Tibial artery (tissue), 4 donors: ENCODE measurements around the gene GGCX.

ENCODE experiments used
- DNase-seq, 2 donors: peaks; one replicate each; pipeline ENCODE4 v3.0.0-alpha.2; 2019
- H3K27ac ChIP-seq, 2 donors: fragments of 200-600 bp; sonication (generic) in 1 of 2; 1 replicate in 1 of 2; 2 replicates in 1 of 2; pipeline ENCODE4 v1.5.1; 2018 to 2019; ENCODE audit warnings: mild to moderate bottlenecking in 1 of 2
- H3K27me3 ChIP-seq, 2 donors: fragments of 200-600 bp; sonication (generic) in 1 of 2; one replicate each; pipeline versions ENCODE4 v1.5.1 to v1.6.0; 2016 to 2019
- H3K36me3 ChIP-seq, 3 donors: fragments of 200-600 bp; sonication (generic) in 2 of 3; one replicate each; pipeline ENCODE4 v1.5.1; 2016 to 2019; ENCODE audit warnings: mild to moderate bottlenecking in 2 of 3
- H3K4me1 ChIP-seq, 4 donors: fragments of 200-600 bp; sonication (generic) in 2 of 4; 1 replicate in 3 of 4; 2 replicates in 1 of 4; pipeline ENCODE4 v1.5.1; 2016 to 2019
- H3K4me3 ChIP-seq, 2 donors: fragments of 200-600 bp; sonication (generic) in 1 of 2; 1 replicate in 1 of 2; 2 replicates in 1 of 2; pipeline ENCODE4 v1.5.1; 2018 to 2019; ENCODE audit warnings: mild to moderate bottlenecking in 2 of 2
- H3K9me3 ChIP-seq, 3 donors: fragments of 200-600 bp; sonication (generic) in 1 of 3; one replicate each; pipeline ENCODE4 v1.5.1; 2016 to 2019
- intact Hi-C: fragments of 100-400 bp; cut with DNase I; formaldehyde crosslinking; loops from one replicate; pipeline ENCODE4 v1.15.0; 2023; ENCODE audit warnings: low total_unique reads
- TF ChIP-seq, protein P1 (sequence below), 2 experiments: fragments of 200-600 bp in 1 of 2; fragments of 450-650 bp in 1 of 2; IDR thresholded peaks; one replicate each; pipeline ENCODE4 v1.5.1; 2017 to 2019; ENCODE audit warnings: antibody characterized with exemption in 2 of 2, mild to moderate bottlenecking in 1 of 2, moderate library complexity in 1 of 2

GGCX gene

GRCh38 chr2:85585781-85586105 is 24.4 kb upstream of the GGCX start:
- no peaks in the 10 kb centered on the region for H3K9me3 ChIP-seq
- no peaks in the 10 kb centered on the region for H3K27me3 ChIP-seq
- intact Hi-C loops = no loop called here
- TF ChIP-seq, protein P1, sequence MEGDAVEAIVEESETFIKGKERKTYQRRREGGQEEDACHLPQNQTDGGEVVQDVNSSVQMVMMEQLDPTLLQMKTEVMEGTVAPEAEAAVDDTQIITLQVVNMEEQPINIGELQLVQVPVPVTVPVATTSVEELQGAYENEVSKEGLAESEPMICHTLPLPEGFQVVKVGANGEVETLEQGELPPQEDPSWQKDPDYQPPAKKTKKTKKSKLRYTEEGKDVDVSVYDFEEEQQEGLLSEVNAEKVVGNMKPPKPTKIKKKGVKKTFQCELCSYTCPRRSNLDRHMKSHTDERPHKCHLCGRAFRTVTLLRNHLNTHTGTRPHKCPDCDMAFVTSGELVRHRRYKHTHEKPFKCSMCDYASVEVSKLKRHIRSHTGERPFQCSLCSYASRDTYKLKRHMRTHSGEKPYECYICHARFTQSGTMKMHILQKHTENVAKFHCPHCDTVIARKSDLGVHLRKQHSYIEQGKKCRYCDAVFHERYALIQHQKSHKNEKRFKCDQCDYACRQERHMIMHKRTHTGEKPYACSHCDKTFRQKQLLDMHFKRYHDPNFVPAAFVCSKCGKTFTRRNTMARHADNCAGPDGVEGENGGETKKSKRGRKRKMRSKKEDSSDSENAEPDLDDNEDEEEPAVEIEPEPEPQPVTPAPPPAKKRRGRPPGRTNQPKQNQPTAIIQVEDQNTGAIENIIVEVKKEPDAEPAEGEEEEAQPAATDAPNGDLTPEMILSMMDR (IDR thresholded peaks at IDR 0.05) = no peak
- H3K36me3 ChIP-seq = peaks cover 0 to 7% (median 0%) of the 10 kb centered on the region in 3 donors
- no peak for DNase-seq
- peaks cover 0 to 61% (median 31%) of the 10 kb centered on the region in 4 donors for H3K4me1 ChIP-seq
- peak overlapping the region in 1 of 2 donors; percentile 83 for H3K4me3 ChIP-seq
- H3K27ac ChIP-seq = peak overlapping the region; percentile 82 to 84

- intact Hi-C loops = no loop called here
- H3K4me1 ChIP-seq = peaks cover 0 to 57% (median 28%) of the 10 kb centered on the region in 4 donors
- DNase-seq = no peak
These were observed 23.8 kb upstream of the GGCX start for GRCh38 chr2:85584857-85585780.

DNA sequence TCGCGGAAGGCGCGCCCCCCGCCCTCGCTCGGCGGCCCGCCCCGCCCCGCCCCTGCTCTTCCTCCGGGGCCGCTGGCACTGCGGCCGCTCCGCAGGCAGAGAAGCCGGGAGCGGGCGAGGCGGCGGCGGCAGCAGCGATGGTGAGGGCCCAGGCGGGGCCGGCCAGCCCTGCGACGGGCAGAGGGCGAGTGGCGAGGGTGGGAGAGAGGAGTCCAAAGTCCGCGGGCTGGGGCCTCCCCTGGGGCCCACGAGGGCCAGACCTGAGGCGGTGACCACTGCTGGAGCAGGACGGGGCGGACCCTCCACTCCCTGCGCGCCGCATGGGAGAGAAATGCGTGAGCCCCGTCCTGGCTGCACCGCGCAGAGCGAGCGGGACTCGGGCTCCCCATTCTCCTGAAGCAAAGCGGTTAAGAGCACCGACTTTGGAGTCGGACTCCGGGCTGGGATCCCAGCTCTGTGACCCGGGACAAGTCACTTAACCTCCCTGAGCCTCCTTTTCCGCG is 23.1 kb upstream of the GGCX start, which contains the start of gene VAMP5:
Gene VAMP5 (plus strand): TSS at position 78 of the 503 bp plus-strand sequence. CDS start 60 bp downstream, at position 138.
- TF ChIP-seq, protein P1 (IDR thresholded peaks at IDR 0.05) = no peak
- peak within 1 kb of the TSS; percentile 82 to 84 for H3K27ac ChIP-seq
- peaks cover 0 to 7% (median 0%) of the 10 kb centered on the region in 3 donors for H3K36me3 ChIP-seq
- no peaks in the 10 kb centered on the region for H3K9me3 ChIP-seq
- intact Hi-C loops = no loop called here
- DNase-seq = no peak
- peaks cover 0 to 57% (median 26%) of the 10 kb centered on the region in 4 donors for H3K4me1 ChIP-seq
- H3K27me3 ChIP-seq = no peaks in the 10 kb centered on the region
- peak within 1 kb of the TSS; percentile 64 to 83 for H3K4me3 ChIP-seq

More at GRCh38 chr2:85584857-85585780, 23.8 kb upstream of the GGCX start:
- Histone ChIP-seq H3K27me3 (no peaks in the 10 kb centered on the region), H3K27ac (peak overlapping the region; percentile 82 to 84), H3K9me3 (no peaks in the 10 kb centered on the region), H3K4me3 (peak overlapping the region; percentile 64 to 83), H3K36me3 (peaks cover 0 to 7% (median 0%) of the 10 kb centered on the region in 3 donors)
- TF ChIP-seq, protein P1 (IDR thresholded peaks at IDR 0.05) = no peak

GRCh38 chr2:85583667-85584353 is 22.5 kb upstream of the GGCX start:
- intact Hi-C loops = no loop called here
- DNase-seq = no peak
- Histone ChIP-seq H3K36me3 (peaks cover 0 to 7% (median 0%) of the 10 kb centered on the region in 3 donors), H3K27me3 (no peaks in the 10 kb centered on the region), H3K27ac (peak overlapping the region; percentile 82 to 84), H3K4me1 (peaks cover 0 to 57% (median 23%) of the 10 kb centered on the region in 4 donors), H3K4me3 (peak overlapping the region; percentile 64 to 83), H3K9me3 (no peaks in the 10 kb centered on the region)
- TF ChIP-seq, protein P1 (IDR thresholded peaks at IDR 0.05) = no peak

DNA sequence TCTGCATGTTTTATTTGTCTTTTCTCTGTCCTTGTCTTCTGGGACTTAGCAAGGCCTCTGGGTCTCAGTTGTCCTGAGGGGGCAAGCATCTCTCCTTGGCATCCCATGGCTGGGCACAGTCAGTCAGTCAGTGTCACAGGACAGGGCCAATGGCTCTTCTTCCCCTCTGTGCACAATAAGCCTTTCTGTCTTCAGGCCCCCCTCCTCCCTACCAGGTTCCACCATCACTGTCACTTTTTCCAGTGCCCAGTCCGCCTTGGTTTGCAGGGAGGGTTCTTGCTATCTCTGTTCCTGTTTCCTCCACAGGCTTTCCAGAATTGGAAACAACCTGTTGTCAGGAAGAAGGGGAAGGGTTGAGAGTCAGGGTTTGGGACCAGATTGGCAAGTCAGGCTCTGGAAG is 21.2 kb upstream of the GGCX start:
- H3K27ac ChIP-seq = no peak overlapping the region
- TF ChIP-seq, protein P1 (IDR thresholded peaks at IDR 0.05) = no peak
- H3K36me3 ChIP-seq = peaks cover 0 to 7% (median 0%) of the 10 kb centered on the region in 3 donors
- no peak overlapping the region for H3K4me3 ChIP-seq
- H3K27me3 ChIP-seq = no peaks in the 10 kb centered on the region
- H3K4me1 ChIP-seq = peaks cover 0 to 51% (median 21%) of the 10 kb centered on the region in 4 donors
- H3K9me3 ChIP-seq = no peaks in the 10 kb centered on the region
- DNase-seq = no peak
- intact Hi-C loops = no loop called here
